Naive B cell (primary cell): ENCODE measurements around the gene CTSD. TPM values are rescaled to one million over a fixed set of nuclear protein-coding genes. Genes with fewer than 3 reads are reported as not detected.
"Not testable (repeated sequence)": the region's sequence is repeated elsewhere in the genome, so short reads cannot be mapped to it uniquely, and the experiment has no call there.

Experiments used
- ATAC-seq, 2 donors: fragments of 150-1000 bp; cut with Tn5 transposase; 2 replicates each; pipeline ENCODE4 v1.10.0; 2021; ENCODE audit warnings: low read depth in 2 of 2, mild to moderate bottlenecking in 2 of 2, moderate library complexity in 2 of 2
- DNase-seq: peaks from one replicate; pipeline ENCODE4 v3.0.0; 2022
- H3K27ac Mint-ChIP-seq, 6 donors: one replicate each; pipeline ENCODE4 v1.8.0; 2020 to 2022; ENCODE audit warnings: mild to moderate bottlenecking in 6 of 6, mixed read lengths in 6 of 6, moderate library complexity in 5 of 6, inconsistent platforms in 2 of 6
- H3K27me3 Mint-ChIP-seq, 3 donors: one replicate each; pipeline ENCODE4 v1.8.0; 2021 to 2022; ENCODE audit warnings: mixed read lengths in 3 of 3, mild to moderate bottlenecking in 1 of 3
- H3K36me3 Mint-ChIP-seq, 2 donors: one replicate each; pipeline ENCODE4 v1.8.0; 2020 to 2022; ENCODE audit warnings: mixed read lengths in 2 of 2, inconsistent platforms in 1 of 2, mild to moderate bottlenecking in 1 of 2
- H3K4me1 Mint-ChIP-seq, 3 donors: one replicate each; pipeline ENCODE4 v1.8.0; 2020 to 2022; ENCODE audit warnings: mixed read lengths in 3 of 3, inconsistent platforms in 1 of 3, mild to moderate bottlenecking in 1 of 3, moderate library complexity in 1 of 3
- H3K4me3 Mint-ChIP-seq, 8 donors: one replicate each; pipeline ENCODE4 v1.8.0; 2020 to 2022; ENCODE audit warnings: mild to moderate bottlenecking in 8 of 8, mixed read lengths in 8 of 8, moderate library complexity in 8 of 8, inconsistent platforms in 2 of 8
- H3K9me3 Mint-ChIP-seq, 7 donors: one replicate each; pipeline ENCODE4 v1.8.0; 2020 to 2022; ENCODE audit warnings: mixed read lengths in 7 of 7, mild to moderate bottlenecking in 5 of 7, inconsistent platforms in 2 of 7, moderate library complexity in 1 of 7
- polyA plus RNA-seq, 6 donors: library from polyadenylated mRNA; unstranded; fragments of 300-500 nt; fragmentation: Illumina TruSeq; gene quantifications; one replicate each; pipeline ENCODE4 v1.2.3, GENCODE V29; 2021; ENCODE audit warnings: low read depth in 6 of 6

CTSD gene
- polyA plus RNA-seq, 6 donors from 2014 or later, result 40.6 to 59.5 (median 51.8) TPM

DNA sequence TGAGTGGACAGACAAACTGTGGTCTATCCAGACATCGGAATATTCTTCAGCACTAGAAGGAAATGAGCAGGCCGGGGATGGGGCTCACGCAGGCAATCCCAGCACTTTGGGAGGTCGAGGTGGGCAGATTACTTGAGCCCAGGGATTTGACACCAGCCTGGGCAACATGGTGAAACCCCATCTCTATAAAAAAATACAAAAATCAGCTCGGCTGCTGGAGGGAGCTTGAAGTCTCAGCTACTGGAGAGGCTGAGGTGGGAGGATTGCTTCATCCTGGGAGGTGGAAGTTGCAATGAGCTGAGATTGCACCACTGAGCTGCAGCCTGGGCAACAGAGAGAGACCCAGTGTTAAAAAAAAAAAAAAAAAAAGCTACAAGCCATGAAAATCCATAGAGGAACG, 8.0 kb upstream of the CTSD start:
- ATAC-seq, result no peak
- no peak overlapping the region for H3K4me3 Mint-ChIP-seq
- peaks cover 33 to 61% (median 60%) of the 10 kb centered on the region in 3 donors for H3K27me3 Mint-ChIP-seq
- DNase-seq, result no peak
- H3K27ac Mint-ChIP-seq, result peak overlapping the region in 2 of 6 donors; percentile 7 to 33
- peaks cover 0 to 1% (median 0%) of the 10 kb centered on the region in 7 donors for H3K9me3 Mint-ChIP-seq
- peaks cover 0 to 14% of the 10 kb centered on the region in 2 donors for H3K36me3 Mint-ChIP-seq
- H3K4me1 Mint-ChIP-seq, result peaks cover 5 to 8% (median 6%) of the 10 kb centered on the region in 3 donors

DNA sequence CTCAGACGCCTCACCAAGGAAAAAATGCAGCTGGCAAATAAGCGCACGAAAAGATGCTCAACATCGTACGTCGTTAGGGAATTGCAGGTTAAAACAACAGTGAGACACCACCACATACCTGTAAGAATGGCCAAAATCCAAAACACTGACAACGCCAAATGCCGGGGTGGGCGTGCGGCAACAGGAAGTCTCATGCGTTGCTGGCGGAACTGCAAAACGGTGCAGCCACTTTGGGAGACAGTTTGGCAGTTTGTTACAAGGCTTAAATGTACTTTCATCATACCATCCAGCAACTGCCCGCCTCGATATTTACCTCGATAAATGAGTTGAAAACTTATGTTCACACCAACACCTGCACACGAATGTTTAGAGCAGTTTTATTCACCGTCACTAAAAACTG, 7.5 kb upstream of the CTSD start:
- H3K36me3 Mint-ChIP-seq, result peaks cover 0 to 14% of the 10 kb centered on the region in 2 donors
- DNase-seq (no peak), ATAC-seq (no peak)
- peaks cover 0 to 1% (median 0%) of the 10 kb centered on the region in 7 donors for H3K9me3 Mint-ChIP-seq
- peak overlapping the region in 1 of 6 donors; percentile 7 for H3K27ac Mint-ChIP-seq
- H3K27me3 Mint-ChIP-seq, result peaks cover 30 to 58% (median 56%) of the 10 kb centered on the region in 3 donors
- H3K4me3 Mint-ChIP-seq, result no peak overlapping the region
- H3K4me1 Mint-ChIP-seq, result peaks cover 5 to 7% (median 6%) of the 10 kb centered on the region in 3 donors

DNA sequence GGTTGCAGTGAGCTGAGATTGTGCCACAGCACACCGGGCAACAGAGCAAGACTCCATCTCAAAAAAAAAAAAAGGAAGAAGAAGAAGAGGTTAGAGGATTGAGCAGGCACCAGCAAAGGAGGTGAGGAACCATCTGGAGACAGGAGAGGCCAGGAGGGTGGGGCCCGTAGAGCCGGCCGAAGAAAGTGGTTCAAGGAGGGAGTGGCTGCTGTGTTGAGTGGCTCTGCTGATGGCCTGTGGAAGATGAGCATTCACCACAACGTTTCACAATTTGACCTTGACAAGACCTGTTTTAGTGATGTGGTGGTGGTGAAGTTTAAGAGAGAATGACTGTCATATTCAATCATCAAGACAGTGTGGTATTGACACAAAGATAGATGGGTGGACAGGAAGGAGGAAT, 6.8 kb upstream of the CTSD start:
- Mint-ChIP-seq H3K27ac (no peak overlapping the region), H3K4me3 (no peak overlapping the region), H3K4me1 (peaks cover 5 to 7% (median 6%) of the 10 kb centered on the region in 3 donors), H3K36me3 (peaks cover 0 to 14% of the 10 kb centered on the region in 2 donors), H3K9me3 (peaks cover 0 to 1% (median 0%) of the 10 kb centered on the region in 7 donors), H3K27me3 (peaks cover 30 to 58% (median 56%) of the 10 kb centered on the region in 3 donors)
- DNase-seq (no peak), ATAC-seq (no peak)

DNA sequence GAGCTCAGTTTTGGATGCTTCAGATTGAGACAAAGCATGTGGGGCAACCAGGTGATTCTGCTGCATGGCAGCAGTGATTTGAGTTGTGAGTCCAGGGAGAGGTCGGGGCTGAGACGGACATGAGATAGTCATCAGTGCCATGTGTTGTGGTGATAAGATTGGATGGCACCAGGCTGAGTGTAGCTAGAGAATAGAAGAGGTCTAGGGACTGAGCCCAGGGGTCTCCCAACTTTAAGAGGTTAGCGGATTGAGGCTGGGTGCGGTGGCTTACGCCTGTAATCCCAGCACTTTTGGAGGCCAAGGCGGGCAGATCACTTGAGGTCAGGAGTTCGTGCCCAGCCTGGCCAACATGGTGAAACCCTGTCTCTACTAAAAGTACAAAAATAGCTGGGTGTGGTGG, 6.3 kb upstream of the CTSD start:
- Mint-ChIP-seq H3K27ac (no peak overlapping the region), H3K4me3 (no peak overlapping the region), H3K9me3 (peaks cover 0 to 1% (median 0%) of the 10 kb centered on the region in 7 donors), H3K4me1 (peaks cover 5 to 7% (median 6%) of the 10 kb centered on the region in 3 donors), H3K27me3 (peaks cover 29 to 57% (median 54%) of the 10 kb centered on the region in 3 donors), H3K36me3 (peaks cover 0 to 13% of the 10 kb centered on the region in 2 donors)
- no peak for ATAC-seq
- no peak for DNase-seq

DNA sequence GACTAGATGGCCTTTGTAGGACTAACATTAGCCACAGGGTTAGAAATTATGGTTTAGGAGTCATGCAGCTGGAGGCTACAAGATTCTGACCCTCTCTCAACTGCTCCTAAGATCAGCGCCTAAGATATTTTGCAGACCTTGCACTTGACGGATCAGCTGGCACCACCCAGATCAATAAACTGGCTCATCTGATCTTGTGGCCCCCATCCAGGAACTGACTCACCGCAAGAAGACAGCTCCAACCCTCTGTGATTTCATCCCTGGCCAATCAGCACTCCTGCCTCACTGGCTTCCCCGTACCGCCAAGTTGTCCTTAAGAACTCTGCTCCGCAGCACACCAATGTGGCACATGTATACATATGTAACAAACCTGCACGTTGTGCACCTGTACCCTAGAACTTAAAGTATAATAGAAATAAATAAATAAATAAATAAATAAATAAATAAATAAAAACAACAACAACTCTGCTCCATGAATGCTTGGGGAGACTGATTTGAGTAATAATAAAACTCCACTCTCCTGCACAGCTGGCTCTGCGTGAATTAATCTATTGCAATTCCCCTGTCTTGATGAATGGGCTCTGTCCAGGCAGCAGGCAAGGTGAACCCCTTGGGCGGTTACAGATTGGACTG, 5.7 kb upstream of the CTSD start:
- H3K9me3 Mint-ChIP-seq, DNase-seq, H3K4me3 Mint-ChIP-seq, H3K27ac Mint-ChIP-seq, H3K36me3 Mint-ChIP-seq, ATAC-seq, H3K4me1 Mint-ChIP-seq: not testable (repeated sequence)
- H3K27me3 Mint-ChIP-seq, result peaks cover 23 to 51% (median 48%) of the 10 kb centered on the region in 3 donors

DNA sequence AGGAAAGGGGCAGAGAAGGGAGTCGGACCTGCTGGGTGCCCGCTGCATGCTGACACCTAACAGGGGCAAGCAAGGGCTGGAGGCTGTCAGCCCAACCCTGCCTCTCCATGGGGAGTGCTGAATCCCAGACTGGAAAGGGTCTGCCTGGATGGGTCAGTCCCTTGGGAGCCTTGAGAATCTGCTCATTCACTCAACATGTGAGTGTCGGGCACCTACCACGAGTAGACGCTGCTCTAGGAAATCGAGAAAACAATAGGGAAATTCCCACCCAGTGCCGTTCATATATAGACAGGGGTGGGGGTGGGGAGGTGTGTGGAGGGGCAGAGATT, 4.4 kb upstream of the CTSD start:
- peaks cover 10 to 13% (median 11%) of the 10 kb centered on the region in 3 donors for H3K4me1 Mint-ChIP-seq
- H3K27me3 Mint-ChIP-seq, result peaks cover 23 to 38% (median 35%) of the 10 kb centered on the region in 3 donors
- no peak overlapping the region for H3K27ac Mint-ChIP-seq
- no peak for ATAC-seq
- no peaks in the 10 kb centered on the region for H3K36me3 Mint-ChIP-seq
- no peak overlapping the region for H3K4me3 Mint-ChIP-seq
- H3K9me3 Mint-ChIP-seq, result peaks cover 0 to 1% (median 0%) of the 10 kb centered on the region in 7 donors
- DNase-seq, result no peak

DNA sequence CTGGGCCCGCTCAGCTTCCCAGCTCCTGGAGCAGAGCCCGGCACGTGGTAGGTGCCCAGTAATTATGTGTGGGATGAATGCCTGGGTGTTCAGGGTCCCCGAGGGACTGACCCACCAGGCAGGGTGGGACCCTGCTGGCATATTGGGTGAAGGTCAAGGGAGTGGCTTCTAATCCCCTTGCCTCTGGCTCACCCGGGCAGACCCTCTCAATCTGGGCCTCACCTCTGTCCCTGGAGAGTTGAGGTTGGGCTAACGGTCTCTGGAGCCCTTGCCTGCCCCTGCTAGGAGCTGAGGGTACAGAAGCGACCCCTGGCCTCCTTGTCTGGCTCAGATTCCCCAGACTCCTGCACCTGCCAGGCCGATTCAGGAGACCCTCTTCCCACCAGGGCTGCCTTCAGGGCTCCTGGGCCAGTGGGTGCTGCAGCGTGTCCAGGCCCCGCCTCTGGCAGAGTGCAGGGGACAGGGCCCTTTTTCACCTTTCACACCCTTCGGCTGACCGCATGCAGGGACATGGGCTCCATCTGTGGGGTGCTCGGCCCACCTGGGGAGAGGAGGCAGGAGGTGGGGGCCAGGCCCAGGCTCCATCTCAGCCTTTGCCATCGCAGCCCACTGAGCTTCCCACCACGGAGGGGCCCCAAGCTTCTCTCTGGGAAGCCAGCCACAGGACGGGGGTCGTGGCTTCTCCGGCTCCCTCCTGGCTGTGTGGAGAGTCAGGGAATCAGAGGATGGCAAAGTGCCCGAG, 3.8 kb upstream of the CTSD start:
- peaks cover 10 to 17% (median 15%) of the 10 kb centered on the region in 3 donors for H3K4me1 Mint-ChIP-seq
- DNase-seq (no peak), ATAC-seq (no peak)
- no peak overlapping the region for H3K27ac Mint-ChIP-seq
- no peaks in the 10 kb centered on the region for H3K36me3 Mint-ChIP-seq
- peaks cover 0 to 1% (median 0%) of the 10 kb centered on the region in 7 donors for H3K9me3 Mint-ChIP-seq
- H3K27me3 Mint-ChIP-seq, result peaks cover 23 to 35% (median 31%) of the 10 kb centered on the region in 3 donors
- no peak overlapping the region for H3K4me3 Mint-ChIP-seq

DNA sequence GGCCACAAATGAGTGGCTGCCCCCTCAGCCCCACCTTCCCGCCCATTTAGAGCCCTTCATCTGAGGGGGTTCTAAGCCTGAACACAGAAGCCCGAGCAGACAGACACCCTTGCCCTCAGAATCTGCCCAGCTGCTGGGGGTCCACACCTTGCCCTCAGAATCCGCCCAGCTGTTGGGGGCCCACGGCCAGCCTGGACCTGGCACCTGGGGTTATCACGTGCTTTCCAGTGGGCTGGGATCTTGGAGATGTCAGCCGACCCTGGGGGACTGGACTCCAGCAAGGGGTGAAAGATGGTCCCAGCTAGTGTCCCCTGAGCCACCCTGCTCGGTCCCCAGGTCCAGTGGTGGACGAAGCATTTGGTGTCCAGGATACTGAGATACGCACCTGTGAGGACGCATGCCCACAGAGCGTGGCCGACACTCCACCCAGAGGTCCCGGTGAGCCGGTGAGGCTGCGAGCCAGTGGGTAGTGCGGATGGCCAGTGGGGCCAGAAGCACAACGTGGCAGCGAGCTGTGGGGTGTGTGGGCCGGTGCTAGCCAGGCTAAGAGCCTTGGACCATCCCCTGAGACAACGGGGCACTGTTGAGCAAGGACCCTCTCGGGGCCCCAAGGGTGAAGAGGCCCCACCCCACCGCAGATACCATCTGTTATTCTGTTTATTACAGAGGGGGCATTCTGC, 3.1 kb upstream of the CTSD start:
- Mint-ChIP-seq H3K4me3 (peak overlapping the region in 1 of 8 donors; percentile 65), H3K9me3 (no peaks in the 10 kb centered on the region), H3K36me3 (no peaks in the 10 kb centered on the region), H3K27ac (no peak overlapping the region), H3K4me1 (peaks cover 11 to 18% (median 17%) of the 10 kb centered on the region in 3 donors), H3K27me3 (peaks cover 16 to 28% (median 24%) of the 10 kb centered on the region in 3 donors)
- ATAC-seq (no peak), DNase-seq (no peak)

DNA sequence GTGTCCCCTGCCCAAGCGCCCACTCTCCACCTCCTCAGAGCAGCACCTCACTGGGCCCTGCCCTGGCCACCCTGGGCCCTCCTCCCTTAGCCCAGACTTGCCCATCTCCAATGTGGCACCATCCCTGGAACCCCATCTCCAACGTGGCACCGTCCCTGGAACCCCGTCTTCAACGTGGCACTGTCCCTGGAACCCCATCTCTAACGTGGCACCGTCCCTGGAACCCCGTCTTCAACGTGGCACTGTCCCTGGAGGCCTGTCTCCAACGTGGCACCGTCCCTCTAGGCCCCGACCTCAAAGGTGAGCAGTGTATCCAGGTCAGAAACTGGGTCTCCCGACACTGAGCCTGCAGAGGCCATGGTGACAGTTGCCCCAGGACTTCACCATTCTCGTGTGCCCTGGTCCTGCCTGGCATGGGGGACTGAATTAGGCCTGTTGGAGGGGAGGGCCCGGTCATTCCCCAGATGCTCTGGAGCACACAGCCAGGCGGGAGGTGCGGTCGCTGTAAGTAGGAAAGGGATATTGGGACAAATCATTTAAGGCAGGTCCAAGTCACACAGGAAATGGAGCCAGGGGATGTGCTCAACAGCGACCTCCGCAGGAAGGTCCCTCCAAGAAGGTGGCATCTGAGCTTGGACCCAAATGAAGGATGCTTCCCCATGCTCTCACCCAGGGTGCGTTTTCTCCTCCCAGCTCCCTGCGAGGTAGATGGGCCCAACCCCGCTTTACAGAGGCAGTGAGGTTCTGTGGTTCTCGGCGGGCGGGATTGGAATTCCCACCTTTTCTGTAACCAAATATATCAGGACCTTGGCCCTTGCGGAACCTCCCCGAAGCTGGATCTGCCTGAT, 2.4 kb upstream of the CTSD start:
- DNase-seq, result no peak
- Mint-ChIP-seq H3K27me3 (peaks cover 14 to 21% (median 17%) of the 10 kb centered on the region in 3 donors), H3K4me3 (peak overlapping the region in 1 of 8 donors; percentile 38), H3K9me3 (no peaks in the 10 kb centered on the region), H3K36me3 (no peaks in the 10 kb centered on the region), H3K4me1 (peaks cover 12 to 23% (median 20%) of the 10 kb centered on the region in 3 donors), H3K27ac (no peak overlapping the region)
- ATAC-seq, result no peak

DNA sequence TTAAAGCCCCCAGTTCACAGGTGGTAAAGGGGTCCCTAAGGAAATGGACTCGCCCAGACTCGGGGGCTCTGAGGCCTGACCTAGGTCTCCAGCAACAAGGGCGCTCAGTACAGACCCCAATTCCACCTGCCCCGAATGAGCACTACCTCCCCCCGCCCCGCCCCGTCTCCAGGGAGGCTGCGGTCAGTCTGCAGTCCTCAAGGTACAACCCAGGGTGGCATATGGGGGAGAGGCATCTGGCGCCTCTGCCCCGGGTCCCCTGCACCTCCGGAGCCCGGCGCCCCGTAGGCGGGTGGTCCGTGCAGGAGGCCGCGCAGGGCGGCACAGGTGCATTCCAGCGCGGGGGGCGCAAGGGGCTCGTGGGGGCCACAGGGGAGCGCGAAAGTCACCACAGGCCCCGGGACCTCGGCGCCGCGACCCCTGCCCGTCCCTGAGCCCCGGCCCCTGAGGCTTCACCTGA, 361 bp downstream of the CTSD start:
- peak; percentile 28 to 55 for ATAC-seq
- no peaks in the 10 kb centered on the region for H3K9me3 Mint-ChIP-seq
- H3K36me3 Mint-ChIP-seq, result no peaks in the 10 kb centered on the region
- H3K27me3 Mint-ChIP-seq, result no peaks in the 10 kb centered on the region
- no peak for DNase-seq
- peak overlapping the region; percentile 32 to 93 (median 72) for H3K4me3 Mint-ChIP-seq
- peaks cover 12 to 31% (median 29%) of the 10 kb centered on the region in 3 donors for H3K4me1 Mint-ChIP-seq
- peak overlapping the region in 1 of 6 donors; percentile 13 for H3K27ac Mint-ChIP-seq

DNA sequence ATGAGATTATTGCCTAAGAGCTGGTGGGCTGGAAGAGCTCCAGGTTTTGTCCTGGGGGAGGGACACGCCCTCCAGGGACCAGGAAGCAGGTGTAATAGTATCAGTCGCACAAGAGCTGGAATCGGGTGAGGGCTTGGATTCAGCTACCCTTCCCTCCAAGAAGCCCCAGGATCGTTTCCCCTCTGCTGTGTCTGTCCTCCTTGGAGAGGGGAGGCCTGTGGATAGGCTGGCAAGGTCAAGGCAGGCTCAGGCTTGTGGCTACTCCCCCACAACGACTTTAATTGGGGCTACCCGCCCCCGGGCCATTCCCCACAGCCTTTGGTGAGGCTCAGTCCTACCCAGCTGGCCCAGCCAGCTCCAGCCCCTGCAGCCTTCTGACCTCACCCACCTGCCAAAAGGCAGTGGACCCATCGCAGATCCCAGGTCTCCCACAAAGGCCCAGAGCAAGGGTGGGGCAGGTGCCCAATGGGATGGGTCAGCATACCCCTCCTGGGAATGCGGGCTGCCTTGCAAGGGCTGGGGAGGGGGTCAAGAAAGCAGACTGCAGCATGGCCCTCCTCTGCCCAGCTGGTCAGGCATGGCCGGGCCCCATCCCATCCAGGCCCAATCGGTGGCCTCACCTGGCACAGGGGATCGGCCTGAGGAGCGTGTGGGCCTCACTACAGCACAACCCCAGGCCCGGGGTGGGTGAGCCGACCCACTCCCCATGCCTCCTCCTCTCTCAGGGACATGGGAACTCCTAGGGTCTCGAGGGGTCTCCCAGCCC, 1.0 kb downstream of the CTSD start:
- Mint-ChIP-seq H3K27ac (peak overlapping the region in 3 of 6 donors; percentile 13 to 35 (median 24)), H3K9me3 (no peaks in the 10 kb centered on the region), H3K27me3 (no peaks in the 10 kb centered on the region), H3K36me3 (no peaks in the 10 kb centered on the region), H3K4me1 (peaks cover 12 to 38% (median 33%) of the 10 kb centered on the region in 3 donors), H3K4me3 (peak overlapping the region; percentile 55 to 93 (median 72))
- ATAC-seq, result no peak
- DNase-seq, result no peak

DNA sequence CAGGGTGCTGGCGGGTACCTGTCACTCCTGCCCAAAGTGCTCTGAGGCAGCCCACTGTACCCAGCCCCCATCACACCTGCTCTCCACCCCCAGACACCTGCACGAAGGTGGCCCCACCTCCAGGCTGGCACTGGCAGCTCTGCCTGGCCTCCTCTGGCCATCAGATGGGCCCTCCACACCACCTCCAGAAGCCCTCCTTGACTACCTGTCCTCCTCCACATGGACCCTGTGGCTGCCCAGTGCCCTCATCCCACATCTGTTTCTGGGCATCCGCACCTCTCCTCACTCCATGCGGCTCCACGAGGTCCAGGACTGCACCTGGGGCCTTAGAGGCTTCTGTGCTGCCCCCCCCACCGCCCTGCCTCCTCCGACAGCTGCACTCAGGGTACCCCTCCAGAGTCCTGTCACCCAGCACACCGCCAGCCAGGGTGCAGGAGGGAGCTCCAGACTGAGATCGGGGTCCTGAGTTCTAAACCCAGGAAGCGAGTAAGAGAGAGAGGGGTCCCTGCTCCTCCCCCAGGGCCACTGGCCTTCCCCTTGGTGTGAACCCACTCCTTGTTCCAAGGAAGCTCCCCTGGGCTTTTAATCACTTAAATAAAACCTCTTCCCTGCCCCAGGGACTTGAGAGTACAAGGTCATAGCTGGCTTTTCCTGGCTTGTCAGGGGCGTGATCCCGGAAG, 1.7 kb downstream of the CTSD start:
- H3K36me3 Mint-ChIP-seq, result no peaks in the 10 kb centered on the region
- H3K4me1 Mint-ChIP-seq, result peaks cover 12 to 40% (median 38%) of the 10 kb centered on the region in 3 donors

More for the DNA sequence above, 1.7 kb downstream of the CTSD start:
- no peak for ATAC-seq
- H3K27me3 Mint-ChIP-seq, result no peaks in the 10 kb centered on the region
- no peak for DNase-seq
- H3K27ac Mint-ChIP-seq, result peak overlapping the region in 2 of 6 donors; percentile 35 to 49
- H3K9me3 Mint-ChIP-seq, result no peaks in the 10 kb centered on the region
- peak overlapping the region in 7 of 8 donors; percentile 55 to 93 (median 72) for H3K4me3 Mint-ChIP-seq
